Testis (tissue), 5 donors: ENCODE results near the gene OR4M1. TPM values are rescaled to one million over a fixed set of nuclear protein-coding genes. Genes with fewer than 3 reads are reported as not detected.
"Not testable (repeated sequence)": the region's sequence is repeated elsewhere in the genome, so short reads cannot be mapped to it uniquely, and the experiment has no call there.

Source experiments
- DNase-seq: peaks from one replicate; pipeline ENCODE4 v3.0.0-alpha.2; 2019
- H3K27ac ChIP-seq, 2 donors: fragments of 200-600 bp; sonication (generic); one replicate each; pipeline ENCODE4 v1.5.1; 2019
- H3K27me3 ChIP-seq: fragments of 200-600 bp; sonication (generic); one replicate; pipeline ENCODE4 v1.5.1; 2019
- H3K36me3 ChIP-seq: fragments of 200-600 bp; sonication (generic); one replicate; pipeline ENCODE4 v1.5.1; 2017; ENCODE audit warnings: low read depth; ENCODE audit errors: missing control alignments
- H3K4me1 ChIP-seq: fragments of 200-600 bp; sonication (generic); one replicate; pipeline ENCODE4 v1.5.1; 2019
- H3K4me3 ChIP-seq, 2 donors: fragments of 200-600 bp; sonication (generic); one replicate each; pipeline ENCODE4 v1.5.1; 2017 to 2019
- H3K9me3 ChIP-seq: fragments of 200-600 bp; sonication (generic); one replicate; pipeline ENCODE4 v1.5.1; 2017
- CTCF ChIP-seq, 3 experiments: fragments of 450-650 bp in 2 of 3; fragments of 200-600 bp in 1 of 3; sonication (generic) in 1 of 3; IDR thresholded peaks; one replicate each; pipeline ENCODE4 v1.5.1; 2016 to 2019; ENCODE audit warnings: antibody characterized with exemption in 3 of 3, mild to moderate bottlenecking in 2 of 3, moderate library complexity in 1 of 3
- POLR2A ChIP-seq: fragments of 450-650 bp; IDR thresholded peaks from one replicate; pipeline ENCODE4 v1.6.1; 2017; ENCODE audit warnings: antibody characterized with exemption, mild to moderate bottlenecking, moderate library complexity
- WGBS, 2 donors: methylation state at CpG; one replicate each; pipeline ENCODE4 v1.1.5; 2018; 5-methylcytosine and 5-hydroxymethylcytosine counted together
- intact Hi-C: fragments of 100-400 bp; cut with DNase I; formaldehyde crosslinking; loops from one replicate; pipeline ENCODE4 v1.15.1; 2023; ENCODE audit warnings: low total_unique reads
- long read RNA-seq, 2 donors: transcript quantifications; one replicate each; lab custom pipeline, GENCODE V29; 2026
- polyA plus RNA-seq: library from polyadenylated mRNA; stranded (reverse); fragments of 350-450 nt; fragmentation: Illumina TruSeq; extraction: RNeasy Lipid Tissue Mini Kit (QIAGEN cat#74804); gene quantifications from one replicate; pipeline ENCODE4 v1.2.3, GENCODE V29; 2014; ENCODE audit warnings: low read depth, low replicate concordance; ENCODE audit not compliant: insufficient read depth
- total RNA-seq, 2 donors: library from RNA; depleted of rRNA; stranded (reverse); fragments of >200 nt; gene quantifications; one replicate each; pipeline ENCODE4 v1.2.3, GENCODE V29; 2016

Gene OR4M1
- total RNA-seq (under 1 TPM; 0.19 to 0.87 TPM), polyA plus RNA-seq (not detected)
- long read RNA-seq, donor 1, result 0 reads
- long read RNA-seq, donor 2, result 0 reads

GRCh38 chr14:19773204-19773603 is at the start of gene OR4M1:
Gene OR4M1 (plus strand): TSS chr14:19773504. CDS start chr14:19780323, 6,819 bp downstream.
- H3K36me3 ChIP-seq, H3K9me3 ChIP-seq, DNase-seq, H3K27me3 ChIP-seq, H3K4me1 ChIP-seq, H3K4me3 ChIP-seq, intact Hi-C loops, H3K27ac ChIP-seq: not testable (repeated sequence)
- WGBS, 2 donors, result 35 to 38% methylated on average over 1 of the region's 1 CpG

DNA sequence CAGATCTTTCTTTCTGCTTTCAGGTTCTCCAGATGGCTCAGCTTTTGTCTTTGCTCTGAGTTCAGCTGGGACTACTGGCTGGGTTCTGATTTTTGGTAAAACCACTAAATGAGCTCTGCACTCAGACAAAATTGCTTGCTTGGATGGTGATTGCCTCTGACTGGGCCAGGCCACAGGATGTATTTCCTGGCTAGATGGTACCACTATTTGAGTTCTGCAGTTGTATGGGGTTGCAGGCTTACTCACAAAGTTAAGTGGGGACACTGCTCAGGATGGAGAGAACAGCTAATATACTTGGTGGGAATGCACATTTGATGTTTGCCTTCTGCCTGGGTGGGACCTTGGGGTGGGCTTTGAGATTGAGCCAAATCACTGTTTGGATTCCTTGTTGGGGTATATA is 43.9 kb upstream of the OR4M1 start:
- TF ChIP-seq POLR2A (no peak), CTCF (IDR thresholded peaks at IDR 0.05) (no peak)
- H3K4me1 ChIP-seq, result no peaks in the 10 kb centered on the region
- H3K4me3 ChIP-seq, result no peak overlapping the region
- no peak for DNase-seq
- H3K36me3 ChIP-seq, result no peaks in the 10 kb centered on the region
- H3K9me3 ChIP-seq, result no peaks in the 10 kb centered on the region
- intact Hi-C loops, result no loop called here
- no peaks in the 10 kb centered on the region for H3K27me3 ChIP-seq
- H3K27ac ChIP-seq, result no peak overlapping the region

GRCh38 chr14:19729763-19730162 is 43.5 kb upstream of the OR4M1 start:
- no peak for DNase-seq
- Histone ChIP-seq H3K27ac (no peak overlapping the region), H3K4me3 (no peak overlapping the region), H3K4me1 (no peaks in the 10 kb centered on the region), H3K27me3 (no peaks in the 10 kb centered on the region), H3K9me3 (no peaks in the 10 kb centered on the region), H3K36me3 (no peaks in the 10 kb centered on the region)
- 49 to 55% methylated on average over 2 of the region's 2 CpGs for WGBS, 2 donors
- intact Hi-C loops, result no loop called here
- TF ChIP-seq CTCF (IDR thresholded peaks at IDR 0.05) (no peak), POLR2A (no peak)

GRCh38 chr14:19733893-19734292 is 39.4 kb upstream of the OR4M1 start:
- H3K27ac ChIP-seq, H3K27me3 ChIP-seq, DNase-seq, intact Hi-C loops, H3K36me3 ChIP-seq, H3K4me3 ChIP-seq, H3K9me3 ChIP-seq, H3K4me1 ChIP-seq: not testable (repeated sequence)
- 66 to 71% methylated on average over 3 of the region's 3 CpGs for WGBS, 2 donors

- TF ChIP-seq POLR2A, result no peak
- no peak for TF ChIP-seq CTCF (IDR thresholded peaks at IDR 0.05)
- Histone ChIP-seq H3K9me3 (no peaks in the 10 kb centered on the region), H3K27ac (no peak within 1 kb of the TSS), H3K4me3 (no peak within 1 kb of the TSS), H3K27me3 (no peaks in the 10 kb centered on the region), H3K4me1 (no peaks in the 10 kb centered on the region), H3K36me3 (no peaks in the 10 kb centered on the region)
- DNase-seq, result no peak
- intact Hi-C loops, result no loop called here
- WGBS, 2 donors, result 84 to 89% methylated on average over 1 of the region's 1 CpG
Observed at GRCh38 chr14:19743256-19743655, 30.0 kb upstream of the OR4M1 start, which contains the start of gene OR4Q3. Gene OR4Q3 (plus strand): TSS chr14:19743571.

GRCh38 chr14:19752316-19752715 is 21.0 kb upstream of the OR4M1 start:
- H3K27me3 ChIP-seq, DNase-seq, H3K27ac ChIP-seq, H3K9me3 ChIP-seq, intact Hi-C loops, H3K4me1 ChIP-seq, H3K36me3 ChIP-seq, H3K4me3 ChIP-seq: not testable (repeated sequence)
